Naive thymus-derived CD4-positive, alpha-beta T cell (primary cell): ENCODE measurements around the gene SP4. TPM values are rescaled to one million over a fixed set of nuclear protein-coding genes. Genes with fewer than 3 reads are reported as not detected.

Experiments used
- ATAC-seq: fragments of 150-1000 bp; cut with Tn5 transposase; 2 replicates; pipeline ENCODE4 v1.10.0; 2021; ENCODE audit warnings: mild to moderate bottlenecking, moderate library complexity
- CTCF ChIA-PET: fragments of 350-600 bp; sonication (Branson Sonifier 250); formaldehyde crosslinking; loops from one replicate; lab custom pipeline; 2021; ENCODE audit warnings: antibody characterized with exemption; lab: Charles Lee
- POLR2A ChIA-PET: fragments of 350-600 bp; sonication (Branson Sonifier 250); formaldehyde crosslinking; loops from one replicate; lab custom pipeline; 2021; ENCODE audit warnings: antibody characterized with exemption, inconsistent platforms; lab: Charles Lee
- DNase-seq, 9 donors: peaks; one replicate each; pipeline versions ENCODE4 v3.0.0 to v3.0.0-alpha.2; 2020 to 2022; ENCODE audit warnings: mixed read lengths in 1 of 9
- H3K27ac ChIP-seq: one replicate; pipeline ENCODE4 v1.7.0; 2013; ENCODE audit warnings: mild to moderate bottlenecking, low read depth, low read length, moderate library complexity
- H3K27me3 ChIP-seq, 2 donors: one replicate each; pipeline ENCODE4 v1.7.0; 2013; ENCODE audit warnings: low read length in 2 of 2, mild to moderate bottlenecking in 2 of 2, moderate library complexity in 2 of 2; ENCODE audit not compliant: control insufficient read depth in 2 of 2, insufficient read depth in 2 of 2
- H3K36me3 ChIP-seq, 3 experiments: 1 replicate in 2 of 3; 2 replicates in 1 of 3; pipeline ENCODE4 v1.7.0; 2013; ENCODE audit warnings: low read length in 3 of 3, mild to moderate bottlenecking in 3 of 3, moderate library complexity in 1 of 3; ENCODE audit not compliant: insufficient read depth in 3 of 3, control insufficient read depth in 2 of 3
- H3K4me1 ChIP-seq, 2 donors: one replicate each; pipeline ENCODE4 v1.7.0; 2013; ENCODE audit warnings: low read length in 2 of 2, mild to moderate bottlenecking in 2 of 2, moderate library complexity in 1 of 2; ENCODE audit not compliant: control insufficient read depth in 2 of 2, insufficient read depth in 2 of 2
- H3K4me3 ChIP-seq: 2 replicates; pipeline ENCODE4 v1.7.0; 2013; ENCODE audit warnings: mild to moderate bottlenecking, low read length
- H3K9me3 ChIP-seq, 3 experiments: 1 replicate in 2 of 3; 2 replicates in 1 of 3; pipeline ENCODE4 v1.7.0; 2013; ENCODE audit warnings: low read length in 3 of 3; ENCODE audit not compliant: control insufficient read depth in 2 of 3
- H3K27ac Mint-ChIP-seq, 9 donors: one replicate each; pipeline ENCODE4 v1.8.0; 2020 to 2022; ENCODE audit warnings: mixed read lengths in 9 of 9, mild to moderate bottlenecking in 8 of 9, moderate library complexity in 5 of 9, inconsistent platforms in 2 of 9
- H3K27me3 Mint-ChIP-seq, 5 donors: one replicate each; pipeline ENCODE4 v1.8.0; 2021 to 2022; ENCODE audit warnings: mixed read lengths in 5 of 5, mild to moderate bottlenecking in 1 of 5
- H3K36me3 Mint-ChIP-seq, 5 donors: one replicate each; pipeline ENCODE4 v1.8.0; 2020 to 2022; ENCODE audit warnings: mixed read lengths in 5 of 5, mild to moderate bottlenecking in 3 of 5, inconsistent platforms in 1 of 5
- H3K4me1 Mint-ChIP-seq, 7 donors: one replicate each; pipeline ENCODE4 v1.8.0; 2020 to 2022; ENCODE audit warnings: mixed read lengths in 7 of 7, mild to moderate bottlenecking in 3 of 7, inconsistent platforms in 1 of 7
- H3K4me3 Mint-ChIP-seq, 10 donors: one replicate each; pipeline ENCODE4 v1.8.0; 2020 to 2022; ENCODE audit warnings: mild to moderate bottlenecking in 10 of 10, mixed read lengths in 10 of 10, moderate library complexity in 6 of 10, inconsistent platforms in 2 of 10
- H3K9me3 Mint-ChIP-seq, 11 donors: one replicate each; pipeline ENCODE4 v1.8.0; 2020 to 2022; ENCODE audit warnings: mixed read lengths in 11 of 11, mild to moderate bottlenecking in 4 of 11, inconsistent platforms in 1 of 11, moderate library complexity in 1 of 11
- intact Hi-C, 2 donors: fragments of 100-400 bp; cut with micrococcal nuclease; formaldehyde crosslinking; loops; one replicate each; pipeline ENCODE4 v1.15.1; 2023
- polyA plus RNA-seq, 2 donors: library from polyadenylated mRNA; unstranded; fragments of 300-500 nt; fragmentation: Illumina TruSeq; gene quantifications; one replicate each; pipeline ENCODE4 v1.2.3, GENCODE V29; 2021
- total RNA-seq, 6 experiments: library from RNA in 5 of 6; stranded (reverse) in 5 of 6; gene quantifications; 1 replicate in 5 of 6; 2 replicates in 1 of 6; pipeline ENCODE4 v1.2.3 and lab custom pipeline; 2021 to 2026

SP4 gene
- total and polyA plus RNA-seq, 7 experiments from 2014 or later: 13.6 to 48.5 (median 43.4) TPM

GRCh38 chr7:21450941-21451340 lies 23.1 kb downstream of the SP4 start:
- H3K9me3 ChIP-seq: peaks cover 0 to 9% (median 0%) of the 10 kb centered on the region in 3 experiments
- DNase-seq: no peak
- peaks cover 24 to 85% (median 59%) of the 10 kb centered on the region in 5 donors for H3K36me3 Mint-ChIP-seq
- no peak overlapping the region for H3K4me3 ChIP-seq
- ATAC-seq: no peak
- no peak overlapping the region for H3K27ac ChIP-seq
- no peaks in the 10 kb centered on the region for H3K27me3 ChIP-seq
- H3K4me3 Mint-ChIP-seq: peak overlapping the region in 3 of 10 donors; percentile 13 to 22 (median 20)
- intact Hi-C loops: loop anchor here in 1 of 2 donors (2.0 kb wide), 1 partner anchor 20 kb away; no protein-coding TSS in a partner anchor
- ChIA-PET POLR2A (no interaction called here), CTCF (no interaction called here)
- peaks cover 0 to 30% (median 10%) of the 10 kb centered on the region in 3 experiments for H3K36me3 ChIP-seq
- peaks cover 0 to 6% of the 10 kb centered on the region in 2 donors for H3K4me1 ChIP-seq
- H3K27me3 Mint-ChIP-seq: no peaks in the 10 kb centered on the region
- H3K27ac Mint-ChIP-seq: peak overlapping the region in 4 of 9 donors; percentile 16 to 64 (median 26)
- H3K4me1 Mint-ChIP-seq: peaks cover 21 to 58% (median 50%) of the 10 kb centered on the region in 7 donors
- H3K9me3 Mint-ChIP-seq: peaks cover 0 to 34% (median 12%) of the 10 kb centered on the region in 11 donors

DNA sequence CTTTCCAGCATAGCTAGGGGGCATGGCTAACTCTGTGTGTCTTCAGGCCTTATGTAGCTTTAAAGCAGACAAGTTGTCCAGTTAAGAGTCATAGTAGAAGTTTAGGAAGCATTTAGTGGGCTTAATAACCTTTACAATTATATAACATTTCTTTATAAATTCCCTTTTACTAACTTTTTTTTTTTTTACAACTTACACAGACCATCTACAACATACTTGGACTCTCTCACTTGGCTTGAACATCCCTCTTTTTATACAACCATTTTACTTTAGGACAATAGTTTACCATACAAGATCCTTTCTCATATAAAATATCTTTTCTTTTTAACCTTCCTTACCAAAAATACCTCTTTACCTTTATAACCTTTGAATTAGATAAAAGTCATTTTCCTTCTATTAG lies 26.3 kb downstream of the SP4 start:
- no peaks in the 10 kb centered on the region for H3K27me3 ChIP-seq
- Mint-ChIP-seq H3K36me3 (peaks cover 26 to 89% (median 71%) of the 10 kb centered on the region in 5 donors), H3K9me3 (peaks cover 0 to 43% (median 12%) of the 10 kb centered on the region in 11 donors), H3K27me3 (no peaks in the 10 kb centered on the region), H3K4me1 (peaks cover 14 to 46% (median 39%) of the 10 kb centered on the region in 7 donors), H3K27ac (no peak overlapping the region), H3K4me3 (no peak overlapping the region)
- peaks cover 0 to 37% (median 10%) of the 10 kb centered on the region in 3 experiments for H3K36me3 ChIP-seq
- peaks cover 0 to 9% (median 0%) of the 10 kb centered on the region in 3 experiments for H3K9me3 ChIP-seq
- ATAC-seq (no peak), DNase-seq (no peak)
- H3K4me3 ChIP-seq: no peak overlapping the region
- intact Hi-C loops: no loop called here
- H3K27ac ChIP-seq: no peak overlapping the region
- no peaks in the 10 kb centered on the region for H3K4me1 ChIP-seq
- CTCF ChIA-PET: no interaction called here
- POLR2A ChIA-PET: interaction anchor here (0.7 kb wide), 1 partner anchor 11 kb away, joined by 7 read pairs; no protein-coding TSS in a partner anchor

GRCh38 chr7:21454906-21455305 lies 27.0 kb downstream of the SP4 start:
- H3K27me3 ChIP-seq: no peaks in the 10 kb centered on the region
- ATAC-seq (no peak), DNase-seq (no peak)
- intact Hi-C loops: no loop called here
- Mint-ChIP-seq H3K27me3 (no peaks in the 10 kb centered on the region), H3K27ac (no peak overlapping the region), H3K4me1 (peaks cover 14 to 50% (median 40%) of the 10 kb centered on the region in 7 donors), H3K4me3 (no peak overlapping the region), H3K9me3 (peaks cover 0 to 47% (median 13%) of the 10 kb centered on the region in 11 donors), H3K36me3 (peaks cover 31 to 93% (median 78%) of the 10 kb centered on the region in 5 donors)
- ChIA-PET POLR2A (no interaction called here), CTCF (no interaction called here)
- no peak overlapping the region for H3K27ac ChIP-seq
- peaks cover 0 to 42% (median 10%) of the 10 kb centered on the region in 3 experiments for H3K36me3 ChIP-seq
- peaks cover 0 to 9% (median 0%) of the 10 kb centered on the region in 3 experiments for H3K9me3 ChIP-seq
- no peaks in the 10 kb centered on the region for H3K4me1 ChIP-seq
- no peak overlapping the region for H3K4me3 ChIP-seq

DNA sequence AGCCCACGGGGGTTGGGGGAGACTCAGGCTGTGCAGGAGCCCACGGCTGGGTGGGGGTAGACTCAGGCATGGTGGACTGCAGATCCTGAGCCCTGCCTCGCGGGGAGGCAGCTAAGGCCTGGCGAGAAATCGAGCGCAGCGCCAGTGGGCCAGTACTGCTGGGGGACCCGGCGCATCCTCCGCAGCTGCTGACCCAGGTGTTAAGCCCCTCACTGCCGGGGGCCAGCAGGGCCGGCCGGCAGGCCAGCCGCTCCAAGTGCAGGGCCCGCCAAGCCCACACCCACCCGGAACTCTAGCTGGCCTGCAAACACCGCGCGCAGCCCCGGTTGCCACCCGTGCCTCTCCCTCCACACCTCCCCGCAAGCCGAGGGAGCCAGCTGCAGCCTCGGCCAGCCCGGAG lies 33.4 kb downstream of the SP4 start:
- Histone ChIP-seq H3K27ac (no peak overlapping the region), H3K4me1 (peaks cover 0 to 8% of the 10 kb centered on the region in 2 donors), H3K4me3 (no peak overlapping the region), H3K36me3 (peaks cover 0 to 9% (median 0%) of the 10 kb centered on the region in 3 experiments), H3K9me3 (no peaks in the 10 kb centered on the region), H3K27me3 (no peaks in the 10 kb centered on the region)
- CTCF ChIA-PET: no interaction called here
- POLR2A ChIA-PET: interaction anchor here (0.6 kb wide), 1 partner anchor 15 kb away, joined by 3 read pairs; no protein-coding TSS in a partner anchor
- no peak for DNase-seq
- intact Hi-C loops: no loop called here
- peaks cover 0 to 19% (median 5%) of the 10 kb centered on the region in 11 donors for H3K9me3 Mint-ChIP-seq
- H3K27me3 Mint-ChIP-seq: no peaks in the 10 kb centered on the region
- no peak for ATAC-seq
- peak overlapping the region in 2 of 9 donors; percentile 0 to 7 for H3K27ac Mint-ChIP-seq
- H3K4me3 Mint-ChIP-seq: peak overlapping the region in 1 of 10 donors; percentile 31
- H3K36me3 Mint-ChIP-seq: peaks cover 10 to 69% (median 46%) of the 10 kb centered on the region in 5 donors
- peaks cover 23 to 71% (median 55%) of the 10 kb centered on the region in 7 donors for H3K4me1 Mint-ChIP-seq

GRCh38 chr7:21462081-21462480 lies 34.2 kb downstream of the SP4 start:
- intact Hi-C loops: no loop called here
- ChIA-PET CTCF (no interaction called here), POLR2A (interaction anchor here (0.8 kb wide), 1 partner anchor 10 kb away, joined by 5 read pairs; no protein-coding TSS in a partner anchor)
- peaks cover 24 to 69% (median 54%) of the 10 kb centered on the region in 7 donors for H3K4me1 Mint-ChIP-seq
- peaks cover 0 to 15% (median 5%) of the 10 kb centered on the region in 11 donors for H3K9me3 Mint-ChIP-seq
- peaks cover 0 to 10% of the 10 kb centered on the region in 2 donors for H3K4me1 ChIP-seq
- DNase-seq (no peak), ATAC-seq (no peak)
- H3K4me3 Mint-ChIP-seq: peak overlapping the region in 4 of 10 donors; percentile 6 to 31 (median 12)
- H3K36me3 Mint-ChIP-seq: peaks cover 8 to 65% (median 42%) of the 10 kb centered on the region in 5 donors
- no peak overlapping the region for H3K27ac ChIP-seq
- no peaks in the 10 kb centered on the region for H3K9me3 ChIP-seq
- H3K36me3 ChIP-seq: peaks cover 0 to 6% (median 0%) of the 10 kb centered on the region in 3 experiments
- no peaks in the 10 kb centered on the region for H3K27me3 ChIP-seq
- H3K27me3 Mint-ChIP-seq: no peaks in the 10 kb centered on the region
- peak overlapping the region in 6 of 9 donors; percentile 0 to 42 (median 7) for H3K27ac Mint-ChIP-seq
- no peak overlapping the region for H3K4me3 ChIP-seq

GRCh38 chr7:21463524-21463923 lies 35.6 kb downstream of the SP4 start:
- Histone ChIP-seq H3K27ac (no peak overlapping the region), H3K9me3 (no peaks in the 10 kb centered on the region), H3K4me1 (peaks cover 0 to 10% of the 10 kb centered on the region in 2 donors), H3K27me3 (no peaks in the 10 kb centered on the region), H3K4me3 (no peak overlapping the region), H3K36me3 (peaks cover 0 to 6% (median 0%) of the 10 kb centered on the region in 3 experiments)
- Mint-ChIP-seq H3K4me3 (peak overlapping the region in 4 of 10 donors; percentile 2 to 37 (median 26)), H3K36me3 (peaks cover 8 to 54% (median 33%) of the 10 kb centered on the region in 5 donors), H3K27ac (peak overlapping the region in 5 of 9 donors; percentile 7 to 63 (median 46)), H3K4me1 (peaks cover 24 to 75% (median 60%) of the 10 kb centered on the region in 7 donors), H3K9me3 (peaks cover 0 to 13% (median 5%) of the 10 kb centered on the region in 11 donors), H3K27me3 (no peaks in the 10 kb centered on the region)
- DNase-seq: no peak
- ChIA-PET CTCF (no interaction called here), POLR2A (no interaction called here)
- ATAC-seq: no peak
- intact Hi-C loops: no loop called here
